ENCODE results near the gene KLF2.

KLF2 gene

DNA sequence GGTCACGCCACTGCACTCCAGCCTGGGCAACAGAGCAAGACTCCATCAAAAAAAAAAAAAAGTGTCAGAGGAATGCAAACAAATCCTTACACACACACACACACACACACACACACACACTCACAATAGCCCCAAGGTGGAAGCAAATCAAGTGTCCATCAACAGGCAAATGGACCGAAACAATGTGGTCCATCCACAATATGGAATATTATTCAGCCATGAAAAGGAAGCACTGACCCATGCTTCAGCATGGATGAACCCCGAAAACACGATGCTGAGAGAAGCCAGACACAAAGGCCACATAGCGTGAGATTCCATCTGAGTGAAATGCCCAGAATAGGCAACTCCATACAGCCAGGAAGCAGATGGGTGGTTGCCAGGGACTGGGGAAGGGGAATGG is 16.5 kb upstream of the KLF2 start:
- DNase-seq (ENCODE audit: low spot score), result no peak

DNA sequence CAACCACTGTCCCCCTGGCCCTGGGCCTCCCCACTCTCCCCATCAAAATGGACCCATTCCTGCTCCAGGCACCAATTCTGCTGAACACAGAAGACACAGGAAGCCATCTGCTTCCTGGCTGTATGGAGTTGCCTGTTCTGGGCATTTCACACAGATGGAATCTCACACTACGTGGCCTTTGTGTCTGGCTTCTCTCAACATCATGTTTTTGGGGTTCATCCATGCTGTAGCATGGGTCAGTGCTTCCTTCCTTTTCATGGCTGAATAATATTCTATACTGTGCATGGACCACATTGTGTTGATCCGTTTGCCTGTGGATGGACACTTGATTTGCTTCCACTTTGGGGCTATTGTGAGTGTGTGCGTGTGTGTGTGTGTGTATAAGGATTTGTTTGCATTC is 15.0 kb upstream of the KLF2 start:
- DNase-seq (ENCODE audit: low spot score), result no peak

DNA sequence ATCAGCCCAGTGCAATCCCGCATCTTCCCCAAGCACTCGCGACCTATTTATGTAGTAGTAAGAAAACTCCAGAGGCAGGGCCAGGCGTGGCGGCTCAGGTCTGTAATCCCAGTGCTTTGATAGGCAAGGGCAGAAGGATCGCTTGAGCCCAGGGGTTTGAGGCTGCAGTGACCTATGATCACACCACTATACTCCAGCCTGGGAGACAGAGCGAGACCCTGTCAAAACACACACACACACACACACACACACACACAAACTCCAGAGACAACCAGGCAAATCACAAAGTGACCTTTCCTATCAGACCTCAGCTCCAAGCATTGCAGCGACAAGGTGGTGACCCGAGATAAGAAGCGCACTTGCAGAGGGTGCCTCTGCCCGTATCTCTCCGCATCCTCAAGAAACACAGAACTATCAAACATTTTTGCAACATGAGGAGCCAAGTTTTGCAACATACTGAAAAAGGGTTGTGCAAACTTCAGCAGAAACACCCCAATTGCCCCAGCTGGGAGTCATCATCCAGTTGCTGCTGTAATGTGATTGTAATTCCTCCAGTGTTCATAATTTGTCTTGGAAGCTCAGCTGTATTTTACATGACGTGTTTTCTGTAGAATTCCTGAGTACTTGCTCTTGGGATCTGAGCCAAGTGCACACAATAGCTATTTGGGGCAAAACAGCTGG is 8.7 kb upstream of the KLF2 start:
- peak; percentile 89 for DNase-seq (ENCODE audit: low spot score)

DNA sequence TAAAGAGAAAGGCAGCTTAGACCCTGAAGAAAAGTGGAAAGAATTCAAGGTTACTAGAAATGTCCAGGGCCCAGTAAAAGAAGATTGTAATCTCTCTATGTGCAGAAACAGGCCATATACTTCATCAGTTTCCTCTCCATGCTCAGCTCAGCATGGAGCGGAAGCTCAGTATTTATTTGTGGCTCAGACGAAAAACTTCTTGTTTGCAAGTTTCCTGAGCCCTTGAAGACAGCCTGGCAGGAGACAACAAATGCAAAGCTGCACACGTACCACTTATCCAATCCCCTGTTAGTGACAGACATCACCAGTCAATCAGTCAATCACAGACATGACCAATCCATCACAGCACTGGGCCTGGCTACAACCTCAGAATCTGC is 8.1 kb upstream of the KLF2 start:
- no peak for DNase-seq (ENCODE audit: low spot score)

DNA sequence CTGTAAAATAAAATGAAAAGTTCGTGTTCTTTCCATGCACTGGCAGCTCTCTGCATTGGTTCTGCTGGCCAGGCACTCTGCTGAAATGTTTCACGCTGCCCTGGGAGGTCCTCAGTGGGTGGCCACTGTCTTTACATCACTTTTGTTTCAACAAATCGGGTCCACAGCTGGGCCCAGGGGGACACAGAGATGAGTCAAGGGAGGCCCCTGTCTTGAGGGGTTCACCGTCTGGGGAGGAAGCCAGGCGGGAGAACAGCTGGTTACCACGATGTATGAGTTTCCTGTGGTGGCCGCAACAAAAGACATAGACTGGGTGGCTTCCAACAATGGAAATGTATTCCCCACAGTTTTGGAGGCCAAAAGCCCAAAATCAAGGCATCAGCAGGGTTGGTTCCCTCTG is 5.1 kb upstream of the KLF2 start:
- no peak for DNase-seq (ENCODE audit: low spot score)

DNA sequence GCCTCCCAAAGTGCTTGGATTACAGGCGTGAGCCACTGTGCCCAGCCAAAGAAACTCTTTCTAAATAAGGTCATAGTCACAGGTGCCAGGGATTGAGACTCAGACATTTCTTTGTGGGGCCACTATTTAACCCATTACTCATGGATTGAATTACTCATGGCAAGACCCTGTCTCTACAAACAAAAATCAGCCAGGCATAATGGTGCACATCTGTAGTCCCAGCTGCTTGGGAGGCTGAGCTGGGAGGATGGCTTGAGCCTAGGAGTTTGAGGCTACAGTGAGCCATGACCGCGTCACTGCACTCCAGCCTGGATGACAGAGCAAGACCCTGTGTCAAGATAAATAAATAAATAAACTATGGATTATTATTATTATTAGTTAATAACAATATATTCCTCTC is 3.6 kb upstream of the KLF2 start:
- no peak for DNase-seq (ENCODE audit: low spot score)

DNA sequence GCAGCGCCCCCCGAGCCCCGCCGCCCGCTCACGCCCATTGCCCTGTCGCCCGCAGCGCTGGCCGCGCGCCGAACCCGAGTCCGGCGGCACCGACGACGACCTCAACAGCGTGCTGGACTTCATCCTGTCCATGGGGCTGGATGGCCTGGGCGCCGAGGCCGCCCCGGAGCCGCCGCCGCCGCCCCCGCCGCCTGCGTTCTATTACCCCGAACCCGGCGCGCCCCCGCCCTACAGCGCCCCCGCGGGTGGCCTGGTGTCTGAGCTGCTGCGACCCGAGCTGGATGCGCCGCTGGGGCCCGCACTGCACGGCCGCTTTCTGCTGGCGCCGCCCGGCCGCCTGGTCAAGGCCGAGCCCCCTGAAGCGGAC is 518 bp downstream of the KLF2 start:
- DNase-seq (ENCODE audit: low spot score), result peak; percentile 48

DNA sequence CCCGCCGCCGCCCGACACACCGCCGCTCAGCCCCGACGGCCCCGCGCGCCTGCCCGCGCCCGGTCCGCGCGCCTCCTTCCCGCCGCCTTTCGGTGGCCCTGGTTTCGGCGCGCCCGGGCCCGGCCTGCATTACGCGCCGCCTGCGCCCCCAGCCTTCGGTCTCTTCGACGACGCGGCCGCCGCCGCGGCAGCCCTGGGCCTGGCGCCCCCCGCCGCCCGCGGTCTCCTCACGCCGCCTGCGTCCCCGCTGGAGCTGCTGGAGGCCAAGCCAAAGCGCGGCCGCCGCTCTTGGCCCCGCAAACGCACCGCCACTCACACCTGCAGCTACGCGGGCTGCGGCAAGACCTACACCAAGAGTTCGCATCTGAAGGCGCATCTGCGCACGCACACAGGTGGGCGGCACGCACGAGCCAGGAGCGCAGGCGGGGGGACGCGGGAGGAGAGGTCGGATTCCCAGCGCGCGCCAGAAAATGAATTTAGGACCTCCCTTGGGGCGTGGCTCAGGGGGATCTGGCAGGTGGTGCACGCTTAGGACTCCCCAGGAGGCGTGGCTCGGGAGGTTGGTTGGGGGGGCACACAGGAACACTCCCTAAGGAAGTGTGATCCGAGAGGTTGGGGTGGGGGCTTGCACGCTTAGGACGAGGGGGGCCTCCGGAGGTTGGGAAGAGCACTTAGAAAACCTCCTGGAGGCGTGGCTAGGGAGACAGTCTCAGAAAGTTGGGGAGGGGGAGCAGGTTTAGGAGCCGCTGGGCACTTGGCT is 1.2 kb downstream of the KLF2 start:
- DNase-seq (ENCODE audit: low spot score), result no peak

DNA sequence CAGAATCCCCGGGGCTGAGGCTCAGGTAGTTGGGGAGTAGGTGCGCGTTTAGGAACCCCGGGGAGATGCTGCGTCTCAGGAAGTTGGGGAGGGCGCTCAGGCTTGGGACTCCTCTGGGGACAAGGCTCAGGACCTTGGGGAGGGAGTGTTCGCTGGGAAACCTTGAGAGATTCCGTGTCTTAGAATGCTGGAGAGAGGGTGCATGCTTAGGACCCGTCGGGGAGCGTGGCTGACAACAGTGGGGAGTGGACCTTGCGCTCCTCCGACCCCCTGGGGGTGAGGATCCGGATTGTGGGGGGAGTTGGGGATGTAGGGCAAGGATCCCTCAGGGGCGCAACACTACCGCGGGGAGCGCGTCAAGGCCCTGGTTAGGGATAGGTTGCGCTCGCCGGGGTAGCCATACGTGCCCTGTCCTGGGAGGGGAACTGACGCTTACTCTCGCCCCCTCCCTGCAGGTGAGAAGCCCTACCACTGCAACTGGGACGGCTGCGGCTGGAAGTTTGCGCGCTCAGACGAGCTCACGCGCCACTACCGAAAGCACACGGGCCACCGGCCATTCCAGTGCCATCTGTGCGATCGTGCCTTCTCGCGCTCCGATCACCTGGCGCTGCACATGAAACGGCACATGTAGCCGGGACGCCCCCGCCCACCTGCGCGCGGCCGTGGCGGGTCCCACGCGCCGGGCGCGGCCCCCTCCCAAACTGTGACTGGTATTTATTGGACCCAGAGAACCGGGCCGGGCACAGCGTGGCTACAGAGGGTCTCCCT is 2.0 kb downstream of the KLF2 start:
- no peak for DNase-seq (ENCODE audit: low spot score)

DNA sequence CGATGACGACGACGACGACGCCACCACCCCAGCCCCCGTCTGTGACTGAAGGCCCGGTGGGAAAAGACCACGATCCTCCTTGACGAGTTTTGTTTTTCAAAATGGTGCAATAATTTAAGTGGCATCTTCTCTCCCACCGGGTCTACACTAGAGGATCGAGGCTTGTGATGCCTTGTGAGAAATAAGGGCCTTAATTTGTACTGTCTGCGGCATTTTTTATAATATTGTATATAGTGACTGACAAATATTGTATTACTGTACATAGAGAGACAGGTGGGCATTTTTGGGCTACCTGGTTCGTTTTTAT is 2.5 kb downstream of the KLF2 start:
- DNase-seq (ENCODE audit: low spot score), result no peak

DNA sequence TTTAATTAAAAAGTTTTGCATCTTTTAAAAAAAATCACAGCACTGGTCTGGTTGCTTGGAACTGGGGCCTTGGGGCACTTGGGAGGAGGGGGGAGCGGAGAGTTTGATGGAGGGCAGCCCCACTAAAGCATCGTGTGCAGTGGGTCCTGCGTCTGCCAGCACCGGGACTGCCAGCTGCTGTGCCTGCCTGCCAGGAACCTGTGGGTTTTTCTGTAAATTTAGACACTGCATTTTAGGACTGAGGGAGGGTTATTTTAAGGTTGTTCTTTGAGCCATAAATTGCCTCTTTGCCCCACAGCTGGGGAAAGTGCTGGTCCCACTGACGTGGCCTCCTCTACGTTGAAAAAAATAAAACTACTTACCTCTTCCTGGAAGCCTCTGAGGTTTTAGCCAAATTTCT is 2.9 kb downstream of the KLF2 start:
- no peak for DNase-seq (ENCODE audit: low spot score)

DNA sequence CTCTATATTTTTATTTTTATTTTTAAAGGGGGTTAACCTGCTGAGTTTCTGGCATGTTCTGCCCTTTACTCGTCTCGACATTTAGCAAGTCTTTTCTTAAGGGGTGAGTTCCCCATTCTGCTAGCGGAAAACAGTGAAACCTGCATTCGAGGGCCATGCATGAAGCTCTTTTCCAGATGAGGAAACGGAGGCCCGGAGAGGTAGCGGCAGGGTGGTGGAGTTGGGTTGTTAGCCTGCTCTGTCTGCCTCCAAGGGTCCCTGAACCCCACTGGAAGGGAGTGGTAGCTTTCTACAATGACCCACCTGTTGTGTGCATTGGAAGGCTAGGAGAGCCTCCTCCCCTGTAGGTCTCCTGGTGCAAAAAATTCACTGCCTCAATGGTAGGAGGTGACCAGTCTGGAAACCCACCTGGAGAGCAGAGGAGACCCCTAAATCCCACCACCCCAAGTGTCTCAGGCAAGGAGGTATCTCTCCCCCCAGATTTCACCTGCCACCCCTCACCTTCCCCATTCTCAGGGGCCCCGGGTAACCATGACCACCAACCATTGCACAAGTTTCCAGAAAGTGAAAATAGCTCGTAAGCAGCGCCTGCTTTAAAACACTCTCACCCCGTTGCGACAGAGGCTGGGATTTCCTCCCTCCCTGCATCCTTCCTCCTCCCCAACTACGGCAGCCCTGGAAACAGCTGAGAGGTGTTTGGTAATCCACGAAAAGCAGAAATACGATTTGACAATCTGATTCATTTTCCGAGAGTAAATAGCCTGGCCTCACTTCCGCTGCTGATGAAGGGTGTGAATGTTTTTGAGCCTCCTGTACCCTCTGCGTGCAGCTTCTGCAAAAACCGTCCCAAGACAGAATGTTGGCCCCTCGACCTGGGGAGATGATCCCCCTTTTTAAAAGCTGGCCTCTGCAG is 3.5 kb downstream of the KLF2 start:
- peak; percentile 70 for DNase-seq (ENCODE audit: low spot score)

DNA sequence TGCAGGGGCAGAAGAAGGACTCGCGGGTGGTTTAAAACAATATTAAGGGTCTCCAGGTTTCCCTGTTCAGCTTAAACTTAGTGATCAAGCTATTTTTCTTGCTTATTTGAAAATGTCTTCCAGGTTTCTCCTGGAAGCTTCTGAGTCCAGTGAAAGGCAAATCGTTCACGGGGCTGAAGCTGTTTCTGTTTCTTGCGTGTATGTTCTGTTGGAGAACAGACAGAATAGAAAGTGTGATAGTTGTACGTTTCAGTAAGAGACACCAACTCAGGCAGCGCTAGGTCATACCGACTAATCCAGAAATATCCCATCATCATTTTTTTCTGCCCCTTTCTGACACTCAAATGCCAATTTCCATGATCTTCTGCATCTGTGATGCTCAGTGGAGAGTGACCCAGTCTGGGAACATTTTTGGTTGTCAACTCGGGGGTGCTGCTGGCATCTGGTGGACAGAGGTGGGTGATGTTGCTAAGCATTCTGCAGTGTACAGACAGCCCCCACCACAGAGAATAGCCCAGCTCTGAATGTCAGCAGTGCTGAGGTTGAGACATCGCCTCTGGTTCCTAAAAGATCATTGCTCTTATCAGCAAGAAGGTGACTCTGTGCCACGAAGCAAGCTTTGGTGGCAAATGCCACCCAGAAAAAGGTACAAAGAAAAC is 4.3 kb downstream of the KLF2 start:
- DNase-seq (ENCODE audit: low spot score), result no peak

DNA sequence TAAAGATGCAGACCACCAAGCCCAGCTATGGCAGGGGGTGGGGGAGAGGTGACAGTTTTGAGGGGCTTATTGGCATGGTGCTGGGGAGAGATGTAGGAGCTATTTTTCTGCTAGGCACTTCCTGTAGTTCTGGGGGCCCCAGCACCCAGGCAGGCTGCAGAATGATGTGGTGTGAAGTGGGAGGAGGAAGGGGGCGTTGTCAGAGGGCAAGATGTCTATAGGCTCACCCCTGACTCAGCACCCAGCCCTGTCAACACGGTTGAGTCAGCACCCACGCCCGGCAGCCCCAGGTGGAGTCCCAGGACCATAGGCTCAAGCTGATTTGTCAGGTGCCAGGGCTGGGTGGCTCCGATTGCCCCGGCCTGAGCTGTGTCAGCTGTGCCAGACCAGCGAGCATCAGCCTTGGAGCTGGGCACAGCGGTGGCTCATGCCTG is 5.8 kb downstream of the KLF2 start:
- DNase-seq (ENCODE audit: low spot score), result peak; percentile 77

DNA sequence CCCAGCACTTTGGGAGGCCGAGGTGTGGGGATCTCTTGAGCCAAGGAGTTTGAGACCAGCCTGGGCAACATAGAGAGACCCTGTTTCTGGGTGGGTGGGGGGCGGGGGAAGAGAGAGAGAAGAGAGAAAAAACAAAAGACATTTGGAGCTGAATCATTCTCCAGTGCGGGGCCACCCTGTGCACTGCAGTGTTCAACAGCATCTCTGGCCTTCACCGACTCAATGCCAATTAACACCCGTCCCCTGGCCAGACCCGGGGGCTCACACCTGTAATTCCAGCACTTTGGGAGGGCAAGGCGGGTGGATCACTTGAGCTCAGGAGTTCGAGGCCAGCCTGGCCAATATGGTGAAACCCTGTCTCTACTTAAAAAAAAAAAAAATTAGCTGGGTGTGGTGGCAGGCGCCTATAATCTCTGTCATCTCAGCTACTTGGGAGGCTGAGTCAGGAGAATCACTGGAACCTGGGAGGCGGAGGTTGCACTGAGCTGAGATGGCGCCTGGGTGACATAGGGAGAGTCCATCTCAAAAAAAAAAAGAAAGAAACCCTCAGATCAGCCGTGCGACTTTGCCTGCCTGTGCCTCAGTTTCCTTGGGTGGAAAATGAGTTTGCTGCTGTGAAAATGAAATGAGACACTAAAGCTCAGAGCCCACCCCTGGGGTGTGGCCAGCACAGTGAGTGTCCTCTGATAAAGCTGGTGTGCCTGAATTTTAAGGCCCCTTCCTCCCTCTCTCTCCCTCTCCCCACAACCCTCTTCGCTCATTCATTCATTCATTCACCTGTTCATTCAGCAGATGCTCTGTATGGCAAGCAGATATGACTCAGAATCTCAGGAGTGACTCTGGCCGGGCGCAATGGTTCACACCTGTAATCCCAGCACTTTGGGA is 6.4 kb downstream of the KLF2 start:
- DNase-seq (ENCODE audit: low spot score), result no peak

DNA sequence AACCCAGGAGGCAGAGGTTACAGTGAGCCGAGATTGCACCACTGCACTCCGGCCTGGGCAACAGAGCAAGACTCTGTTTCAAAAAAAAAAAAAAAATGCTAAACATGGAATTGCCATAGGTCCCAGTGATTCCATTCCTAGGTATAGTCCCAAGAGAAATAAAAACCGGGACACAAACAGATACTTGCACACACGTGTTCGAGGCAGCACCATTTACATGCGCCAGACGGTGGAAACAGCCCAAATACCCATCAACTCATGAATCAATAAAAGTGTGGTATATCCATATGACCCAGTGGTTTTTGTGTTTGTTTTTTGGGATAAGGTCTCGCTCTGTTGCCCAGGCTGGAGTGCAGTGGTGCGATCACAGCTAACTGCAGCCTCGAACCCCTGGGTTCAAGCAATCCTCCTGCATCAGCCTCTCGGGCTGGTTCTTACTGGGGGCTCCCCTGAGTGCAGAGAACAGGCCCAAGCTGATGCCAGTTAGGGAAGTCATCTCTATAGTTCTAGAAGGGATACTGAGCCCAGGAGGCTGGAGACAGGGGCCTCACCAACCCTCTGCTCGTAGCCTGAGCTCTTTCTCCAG is 8.5 kb downstream of the KLF2 start:
- no peak for DNase-seq (ENCODE audit: low spot score)

DNA sequence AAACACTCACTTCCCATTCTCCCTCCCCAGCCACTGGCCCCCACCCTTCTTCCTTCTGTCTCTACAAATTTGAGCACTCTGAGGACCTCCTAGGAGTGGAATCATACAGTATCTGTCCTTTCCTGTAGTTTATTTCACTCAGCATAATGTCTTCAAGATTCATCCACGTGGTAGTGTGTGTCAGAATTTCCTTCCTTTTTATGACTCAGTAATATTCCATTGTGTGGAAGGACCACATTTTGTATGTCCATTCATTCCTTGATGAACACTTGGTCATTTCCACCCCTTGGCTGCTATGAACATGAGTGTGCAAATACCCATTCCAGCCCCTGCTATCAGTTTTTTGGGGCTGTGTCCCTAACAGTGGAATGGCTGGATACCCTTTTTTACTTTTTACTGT is 9.8 kb downstream of the KLF2 start:
- DNase-seq (ENCODE audit: low spot score), result peak; percentile 0

DNA sequence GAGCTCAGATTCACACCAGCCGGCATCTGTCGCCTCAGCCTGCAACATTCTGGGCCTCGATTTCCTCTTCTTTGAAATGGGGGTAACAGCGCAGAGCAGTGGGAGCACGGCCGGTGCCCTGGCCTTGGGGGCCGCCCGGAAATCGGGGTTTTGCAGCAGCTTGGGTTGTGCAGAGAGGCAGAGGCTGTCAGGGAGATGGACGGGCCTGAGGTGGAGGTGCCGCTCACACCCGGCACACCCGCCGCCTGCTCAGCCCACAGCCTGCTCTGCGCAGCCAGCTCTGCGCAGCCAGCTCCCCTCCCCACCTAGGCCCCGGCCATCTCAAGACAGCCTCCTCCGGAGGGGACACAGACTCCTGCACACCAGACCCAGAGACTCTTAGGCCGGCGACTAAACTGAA is 10.6 kb downstream of the KLF2 start:
- no peak for DNase-seq (ENCODE audit: low spot score)

DNA sequence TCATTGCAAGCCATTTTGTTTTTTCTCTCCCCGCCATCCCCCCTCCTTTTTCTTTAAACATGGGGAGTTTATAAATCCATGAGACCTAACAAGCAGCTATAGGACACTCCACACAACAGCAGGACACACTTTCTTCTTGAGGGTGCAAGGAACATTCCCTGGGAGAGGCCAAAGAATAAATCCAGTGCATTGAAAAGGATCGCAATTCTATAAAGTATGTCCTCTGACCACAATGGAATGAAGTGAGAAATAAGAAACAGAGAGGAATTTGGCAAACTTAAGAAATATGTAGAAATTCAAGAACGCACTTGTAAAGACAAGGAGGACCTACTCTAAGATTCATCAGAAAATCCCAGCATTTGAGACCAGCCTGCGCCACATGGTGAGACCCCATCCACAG is 11.9 kb downstream of the KLF2 start:
- DNase-seq (ENCODE audit: low spot score), result no peak

DNA sequence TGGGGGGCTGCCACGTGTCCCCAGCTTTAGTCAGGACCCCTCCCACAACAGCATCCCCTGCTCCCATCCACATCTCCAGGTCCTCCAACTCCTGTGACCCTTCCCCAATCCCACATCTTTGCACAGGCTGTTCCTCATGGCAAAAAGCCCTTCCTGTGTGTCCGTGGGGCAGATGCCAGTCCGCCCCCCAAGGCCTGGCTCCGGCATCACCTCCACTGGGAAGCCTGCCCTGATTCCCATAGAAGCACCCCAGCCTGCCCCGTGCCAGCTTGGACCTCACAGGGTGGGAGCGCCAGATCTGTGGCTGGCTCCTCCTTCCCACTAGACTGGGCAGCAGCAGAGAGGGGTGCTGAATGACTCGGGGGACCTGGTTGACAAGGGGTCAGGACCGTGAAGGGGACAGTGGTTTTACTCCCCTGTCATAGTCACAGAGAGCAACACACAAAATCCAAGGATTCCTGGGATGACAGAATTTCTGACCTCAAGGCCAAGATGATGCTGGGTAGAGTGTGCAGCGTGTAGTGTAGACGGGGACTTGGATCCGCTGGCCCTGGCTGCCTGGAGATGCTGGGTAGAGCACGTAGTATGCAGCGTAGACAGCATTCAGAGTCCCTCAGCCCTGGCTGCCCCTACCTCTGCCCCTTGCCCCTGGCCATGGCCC is 13.3 kb downstream of the KLF2 start:
- no peak for DNase-seq (ENCODE audit: low spot score)

All from AG08396 (cell line).